Right renal cortex interstitium (tissue), 3 donors: Measurements from ENCODE around the gene FLNB. TPM values are rescaled to one million over a fixed set of nuclear protein-coding genes. Genes with fewer than 3 reads are reported as not detected.

Source experiments
- DNase-seq, 3 donors: peaks; one replicate each; pipeline ENCODE4 v3.0.0-alpha.2; 2013; ENCODE audit warnings: low read depth in 3 of 3, low spot score in 2 of 3
- polyA plus RNA-seq, 3 donors: library from polyadenylated mRNA; unstranded; fragments of 120-200 nt; gene quantifications; one replicate each; pipeline ENCODE4 v1.2.1, GENCODE V29; 2013; ENCODE audit not compliant: insufficient read length in 3 of 3

Gene FLNB
- polyA plus RNA-seq, 3 donors, result 164 to 165 (median 165) TPM

GRCh38 chr3:58028902-58029301, 20.7 kb downstream of the FLNB start:
- no peak for DNase-seq

GRCh38 chr3:58029842-58030584, 21.8 kb downstream of the FLNB start:
- no peak for DNase-seq

- no peak for DNase-seq
Measured at GRCh38 chr3:58032186-58032585, 24.0 kb downstream of the FLNB start.

- no peak for DNase-seq
Measured at GRCh38 chr3:58034738-58035523, 26.7 kb downstream of the FLNB start.

GRCh38 chr3:58035524-58036255, 27.5 kb downstream of the FLNB start:
- DNase-seq, result no peak

GRCh38 chr3:58036293-58037032, 28.2 kb downstream of the FLNB start:
- DNase-seq, result no peak

- DNase-seq, result no peak
Measured at GRCh38 chr3:58037141-58037910, 29.1 kb downstream of the FLNB start.

GRCh38 chr3:58038675-58039292, 30.6 kb downstream of the FLNB start:
- DNase-seq, result no peak

- DNase-seq, result no peak
Measured at GRCh38 chr3:58039601-58040000, 31.4 kb downstream of the FLNB start.

- no peak for DNase-seq
Measured at GRCh38 chr3:58041182-58041825, 33.1 kb downstream of the FLNB start.

GRCh38 chr3:58041826-58042324, 33.7 kb downstream of the FLNB start:
- DNase-seq, result no peak

- DNase-seq, result no peak
Measured at GRCh38 chr3:58042947-58043707, 34.9 kb downstream of the FLNB start.

- DNase-seq, result no peak
Measured at GRCh38 chr3:58043933-58044332, 35.7 kb downstream of the FLNB start.

GRCh38 chr3:58044691-58045483, 36.7 kb downstream of the FLNB start:
- no peak for DNase-seq

- DNase-seq, result no peak
Measured at GRCh38 chr3:58047826-58048225, 39.6 kb downstream of the FLNB start.

- DNase-seq, result no peak
Measured at GRCh38 chr3:58048301-58048700, 40.1 kb downstream of the FLNB start.

- DNase-seq, result no peak
Measured at GRCh38 chr3:58049143-58049785, 41.0 kb downstream of the FLNB start.
